Stimulated activated effector memory CD8-positive, alpha-beta T cell treated with anti-CD3 and anti-CD28 coated beads, Interleukin-12 subunit alpha, Interleukin-12 subunit beta, amount 100 ng/mL, for 72 hours (primary cell): ENCODE measurements around the gene IL1B.

Experiments used
- ATAC-seq: fragments of 150-1000 bp; cut with Tn5 transposase; 2 replicates; pipeline ENCODE4 v1.10.0; 2021
- DNase-seq, 2 donors: peaks; one replicate each; pipeline ENCODE4 v3.0.0; 2021 to 2022; ENCODE audit warnings: low spot score in 2 of 2
- H3K27ac Mint-ChIP-seq: one replicate; pipeline ENCODE4 v1.8.0; 2022; ENCODE audit warnings: mild to moderate bottlenecking, mixed read lengths
- H3K36me3 Mint-ChIP-seq: one replicate; pipeline ENCODE4 v1.8.0; 2022; ENCODE audit warnings: mild to moderate bottlenecking, mixed read lengths
- H3K4me1 Mint-ChIP-seq: one replicate; pipeline ENCODE4 v1.8.0; 2022; ENCODE audit warnings: mixed read lengths
- H3K4me3 Mint-ChIP-seq: one replicate; pipeline ENCODE4 v1.8.0; 2022; ENCODE audit warnings: mild to moderate bottlenecking, mixed read lengths
- H3K9me3 Mint-ChIP-seq: one replicate; pipeline ENCODE4 v1.8.0; 2022; ENCODE audit warnings: mixed read lengths

The IL1B gene

GRCh38 chr2:112809112-112809511 is 27.5 kb downstream of the IL1B start:
- DNase-seq = no peak
- Mint-ChIP-seq H3K4me1 (peaks cover 42% of the 10 kb centered on the region), H3K9me3 (peaks cover 12% of the 10 kb centered on the region), H3K36me3 (peaks cover 2% of the 10 kb centered on the region), H3K27ac (no peak overlapping the region), H3K4me3 (no peak overlapping the region)
- ATAC-seq = no peak

GRCh38 chr2:112807233-112807807 is 29.3 kb downstream of the IL1B start:
- ATAC-seq (no peak), DNase-seq (no peak)
- peaks cover 4% of the 10 kb centered on the region for H3K36me3 Mint-ChIP-seq
- H3K9me3 Mint-ChIP-seq = peaks cover 12% of the 10 kb centered on the region
- no peak overlapping the region for H3K4me3 Mint-ChIP-seq
- no peak overlapping the region for H3K27ac Mint-ChIP-seq
- H3K4me1 Mint-ChIP-seq = peaks cover 41% of the 10 kb centered on the region

GRCh38 chr2:112805542-112805941 is 31.0 kb downstream of the IL1B start:
- peaks cover 31% of the 10 kb centered on the region for H3K4me1 Mint-ChIP-seq
- H3K27ac Mint-ChIP-seq = peak overlapping the region; percentile 56
- no peak for ATAC-seq
- DNase-seq = no peak
- H3K4me3 Mint-ChIP-seq = peak overlapping the region; percentile 15
- H3K36me3 Mint-ChIP-seq = peaks cover 4% of the 10 kb centered on the region
- peaks cover 13% of the 10 kb centered on the region for H3K9me3 Mint-ChIP-seq

GRCh38 chr2:112803691-112804521 is 32.7 kb downstream of the IL1B start:
- Mint-ChIP-seq H3K4me3 (peak overlapping the region; percentile 2), H3K36me3 (peaks cover 4% of the 10 kb centered on the region), H3K9me3 (peaks cover 16% of the 10 kb centered on the region), H3K27ac (peak overlapping the region; percentile 95), H3K4me1 (peaks cover 45% of the 10 kb centered on the region)
- DNase-seq = no peak
- peak; percentile 97 for ATAC-seq

DNA sequence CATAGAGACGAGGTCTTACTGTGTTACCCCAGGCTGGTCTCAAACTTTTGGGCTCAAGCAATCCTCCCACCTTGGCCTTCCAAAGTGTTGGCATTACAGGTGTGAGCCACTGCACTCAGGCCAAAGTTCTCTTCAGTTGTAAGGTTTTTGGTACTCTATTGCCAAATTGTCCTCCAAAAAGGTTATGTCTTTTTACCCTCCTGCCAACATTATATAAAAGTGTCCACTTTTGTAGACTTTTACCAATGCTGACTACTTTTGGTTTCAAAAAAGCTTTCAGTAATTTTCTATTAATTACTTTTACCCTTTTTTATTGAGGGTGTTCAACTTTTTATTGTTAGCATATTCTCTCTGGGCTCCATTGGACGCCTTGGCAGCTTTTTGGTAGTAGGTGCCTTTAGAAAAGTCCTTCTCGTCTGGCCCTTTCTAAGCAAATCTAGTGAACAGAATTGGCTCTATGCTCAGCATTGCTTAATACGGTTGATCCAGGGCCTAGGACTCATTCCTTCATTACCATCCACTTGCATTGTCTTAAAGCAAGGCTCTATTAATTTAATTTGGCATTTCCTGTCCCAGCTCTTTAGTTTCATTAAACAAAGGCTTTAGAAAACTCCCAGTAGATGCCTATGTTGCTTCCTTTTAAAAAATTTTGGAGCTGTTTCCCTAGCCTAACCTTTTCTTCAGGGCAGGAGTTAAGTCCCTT is 35.5 kb downstream of the IL1B start:
- no peak for ATAC-seq
- H3K4me3 Mint-ChIP-seq = peak overlapping the region; percentile 22
- no peak overlapping the region for H3K27ac Mint-ChIP-seq

DNA sequence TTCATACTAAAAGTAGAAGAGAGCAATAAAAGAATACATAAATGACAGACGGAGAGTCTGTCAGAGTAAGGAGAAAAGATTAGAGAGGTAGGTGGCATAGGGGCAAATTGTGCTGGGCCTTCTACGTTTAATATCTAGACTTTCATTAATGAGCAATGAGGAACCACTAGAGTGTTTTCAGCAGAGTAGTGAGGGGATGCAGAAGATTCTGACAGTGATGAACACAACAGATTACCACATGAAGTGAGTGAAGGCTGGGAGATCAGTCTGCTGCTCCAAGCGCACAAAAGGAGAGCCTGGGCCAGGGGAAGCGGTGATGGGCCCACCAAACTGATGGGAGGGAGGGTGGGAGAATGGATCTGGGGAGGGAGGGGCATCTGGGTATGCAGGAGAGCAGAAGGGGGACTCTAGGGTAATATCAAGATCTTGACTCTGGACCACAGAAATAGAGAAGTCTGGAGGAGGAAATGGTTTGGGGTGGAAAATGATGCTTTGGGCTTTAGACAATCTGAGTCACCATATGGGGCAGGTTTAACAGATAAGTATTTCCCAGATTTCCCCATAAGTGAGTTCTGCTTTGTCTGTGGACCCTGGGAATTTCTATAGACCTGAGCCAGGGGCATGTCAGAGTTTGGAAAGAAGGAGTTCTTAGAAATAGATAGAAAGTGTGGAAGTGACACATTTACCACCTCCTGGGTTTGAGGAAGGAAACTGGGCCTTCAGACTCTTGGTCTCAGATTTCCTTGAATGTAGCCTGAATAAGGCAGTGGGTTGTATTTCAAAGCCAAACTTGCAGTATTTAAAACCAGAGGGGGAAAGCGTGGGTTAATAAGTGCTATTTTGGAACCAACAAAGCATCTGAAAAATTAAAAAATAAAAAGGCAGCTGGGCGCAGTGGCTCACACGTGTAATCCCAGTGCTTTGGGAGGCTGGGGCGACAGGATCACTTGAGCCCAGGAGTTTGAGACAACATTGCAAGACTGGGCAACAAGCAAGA is 37.3 kb downstream of the IL1B start:
- Mint-ChIP-seq H3K4me1 (peaks cover 40% of the 10 kb centered on the region), H3K36me3 (peaks cover 4% of the 10 kb centered on the region), H3K4me3 (no peak overlapping the region), H3K27ac (peak overlapping the region; percentile 90), H3K9me3 (peaks cover 4% of the 10 kb centered on the region)
- ATAC-seq (peak; percentile 40), DNase-seq (no peak)

More for the DNA sequence above, 35.5 kb downstream of the IL1B start:
- Mint-ChIP-seq H3K4me1 (peaks cover 42% of the 10 kb centered on the region), H3K36me3 (peaks cover 4% of the 10 kb centered on the region), H3K9me3 (peaks cover 4% of the 10 kb centered on the region)
- DNase-seq = no peak

GRCh38 chr2:112796486-112796885 is 40.1 kb downstream of the IL1B start:
- DNase-seq (no peak), ATAC-seq (no peak)
- no peaks in the 10 kb centered on the region for H3K36me3 Mint-ChIP-seq
- H3K4me3 Mint-ChIP-seq = no peak overlapping the region
- H3K4me1 Mint-ChIP-seq = peaks cover 42% of the 10 kb centered on the region
- peaks cover 8% of the 10 kb centered on the region for H3K9me3 Mint-ChIP-seq
- no peak overlapping the region for H3K27ac Mint-ChIP-seq

DNA sequence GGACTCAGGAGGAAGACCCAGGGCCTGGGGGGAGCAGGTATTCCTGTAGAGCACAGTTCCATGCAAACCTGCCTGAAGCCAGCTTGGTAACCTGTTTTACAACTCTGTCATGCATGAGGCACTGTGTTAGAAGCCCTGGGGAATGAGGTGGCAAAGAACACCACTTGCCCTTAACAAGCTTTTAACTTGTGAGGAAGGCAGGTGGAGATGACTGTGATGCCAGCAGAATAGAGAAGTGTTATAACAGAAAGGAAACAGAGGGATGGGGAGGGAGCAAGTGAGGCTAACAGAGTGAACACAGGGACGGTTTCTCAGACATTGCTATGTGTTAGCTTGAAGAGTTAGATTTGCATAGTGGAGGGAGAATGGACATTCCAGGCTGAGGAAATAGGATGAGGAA is 40.8 kb downstream of the IL1B start:
- ATAC-seq (peak; percentile 36), DNase-seq (no peak)
- Mint-ChIP-seq H3K4me1 (peaks cover 41% of the 10 kb centered on the region), H3K36me3 (no peaks in the 10 kb centered on the region), H3K4me3 (no peak overlapping the region), H3K9me3 (peaks cover 8% of the 10 kb centered on the region), H3K27ac (peak overlapping the region; percentile 44)

GRCh38 chr2:112794841-112795240 is 41.7 kb downstream of the IL1B start:
- no peaks in the 10 kb centered on the region for H3K36me3 Mint-ChIP-seq
- peaks cover 34% of the 10 kb centered on the region for H3K4me1 Mint-ChIP-seq
- H3K27ac Mint-ChIP-seq = no peak overlapping the region
- no peak overlapping the region for H3K4me3 Mint-ChIP-seq
- DNase-seq (no peak), ATAC-seq (no peak)
- H3K9me3 Mint-ChIP-seq = peaks cover 4% of the 10 kb centered on the region

DNA sequence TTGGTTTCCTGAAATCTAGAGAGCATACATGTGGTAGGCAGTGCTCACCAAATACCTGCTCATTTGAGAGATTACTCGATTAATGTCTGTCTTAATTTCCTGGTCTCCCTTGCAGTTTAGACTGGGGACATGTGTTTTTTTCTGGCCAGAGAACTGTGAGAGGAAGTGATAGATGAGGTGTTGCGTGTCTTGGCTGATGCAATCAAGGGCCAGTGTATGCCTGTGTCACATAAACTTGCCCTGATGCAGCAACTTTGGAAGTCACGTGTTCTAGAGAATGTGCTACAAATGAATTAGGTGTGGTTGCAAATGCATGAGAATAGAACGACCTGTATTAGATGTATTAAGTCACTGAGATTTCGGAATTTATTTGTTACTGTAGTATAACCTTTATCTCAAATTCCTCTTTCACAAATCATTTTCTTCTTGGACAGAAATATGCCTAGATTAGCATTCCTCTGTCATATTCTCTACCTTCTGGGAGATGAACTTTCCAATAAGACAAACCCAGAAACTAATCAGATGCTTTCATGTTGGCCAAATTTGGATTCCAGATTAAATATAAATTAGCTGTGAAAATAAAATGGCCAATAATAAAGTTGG is 42.3 kb downstream of the IL1B start:
- peaks cover 28% of the 10 kb centered on the region for H3K4me1 Mint-ChIP-seq
- peak; percentile 93 for ATAC-seq
- H3K4me3 Mint-ChIP-seq = peak overlapping the region; percentile 3
- H3K9me3 Mint-ChIP-seq = peaks cover 4% of the 10 kb centered on the region
- DNase-seq = peak in 1 of 2 donors; percentile 59
- peak overlapping the region; percentile 74 for H3K27ac Mint-ChIP-seq
- H3K36me3 Mint-ChIP-seq = no peaks in the 10 kb centered on the region

GRCh38 chr2:112793449-112793978 is 43.1 kb downstream of the IL1B start:
- Mint-ChIP-seq H3K9me3 (peaks cover 4% of the 10 kb centered on the region), H3K4me3 (peak overlapping the region; percentile 3), H3K27ac (peak overlapping the region; percentile 74), H3K36me3 (no peaks in the 10 kb centered on the region), H3K4me1 (peaks cover 22% of the 10 kb centered on the region)
- DNase-seq (no peak), ATAC-seq (peak; percentile 69)

DNA sequence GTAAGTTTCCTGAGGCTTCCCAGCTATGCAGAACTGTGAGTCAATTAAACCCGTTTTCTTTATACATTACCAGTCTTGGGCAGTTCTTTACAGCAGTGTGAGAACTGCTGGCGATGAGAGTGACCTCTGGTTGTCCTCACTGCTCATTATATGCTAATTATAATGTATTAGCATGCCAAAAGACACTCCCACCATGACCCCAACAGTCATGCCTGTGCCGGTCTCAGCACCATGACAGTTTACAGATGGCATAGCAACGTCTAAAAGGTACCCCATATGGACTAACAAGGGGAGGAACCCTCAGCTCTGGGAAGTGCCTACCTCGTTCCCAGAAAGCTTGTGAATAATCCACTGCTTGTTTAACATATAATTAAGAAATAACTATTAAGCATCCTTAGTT is 44.2 kb downstream of the IL1B start:
- DNase-seq (no peak), ATAC-seq (no peak)
- Mint-ChIP-seq H3K36me3 (no peaks in the 10 kb centered on the region), H3K27ac (no peak overlapping the region), H3K4me3 (no peak overlapping the region), H3K4me1 (peaks cover 22% of the 10 kb centered on the region), H3K9me3 (peaks cover 4% of the 10 kb centered on the region)

GRCh38 chr2:112791693-112792230 is 44.8 kb downstream of the IL1B start:
- Mint-ChIP-seq H3K4me3 (no peak overlapping the region), H3K9me3 (peaks cover 4% of the 10 kb centered on the region), H3K27ac (no peak overlapping the region), H3K36me3 (no peaks in the 10 kb centered on the region), H3K4me1 (peaks cover 22% of the 10 kb centered on the region)
- no peak for ATAC-seq
- DNase-seq = no peak

GRCh38 chr2:112791019-112791418 is 45.6 kb downstream of the IL1B start:
- H3K4me1 Mint-ChIP-seq = peaks cover 21% of the 10 kb centered on the region
- H3K36me3 Mint-ChIP-seq = no peaks in the 10 kb centered on the region
- H3K27ac Mint-ChIP-seq = no peak overlapping the region
- peaks cover 4% of the 10 kb centered on the region for H3K9me3 Mint-ChIP-seq
- no peak for DNase-seq
- H3K4me3 Mint-ChIP-seq = no peak overlapping the region
- no peak for ATAC-seq
